Neural progenitor cell (in vitro differentiated cells): Measurements from ENCODE around the gene IL1RAPL1.

Experiments
- CTCF ChIP-seq: fragments of 200-600 bp; sonication (generic); IDR thresholded peaks from 2 replicates; pipeline ENCODE4 v1.5.1; 2017; ENCODE audit warnings: antibody characterized with exemption, mild to moderate bottlenecking
- EZH2 ChIP-seq: fragments of 200-600 bp; sonication (generic); IDR thresholded peaks from 2 replicates; pipeline ENCODE4 v1.6.1; 2017; ENCODE audit warnings: antibody characterized with exemption, mild to moderate bottlenecking, moderate library complexity
- EZH2phosphoT487 ChIP-seq: fragments of 200-600 bp; sonication (generic); IDR thresholded peaks from 2 replicates; pipeline ENCODE4 v1.6.1; 2017; ENCODE audit warnings: antibody characterized with exemption

DNA sequence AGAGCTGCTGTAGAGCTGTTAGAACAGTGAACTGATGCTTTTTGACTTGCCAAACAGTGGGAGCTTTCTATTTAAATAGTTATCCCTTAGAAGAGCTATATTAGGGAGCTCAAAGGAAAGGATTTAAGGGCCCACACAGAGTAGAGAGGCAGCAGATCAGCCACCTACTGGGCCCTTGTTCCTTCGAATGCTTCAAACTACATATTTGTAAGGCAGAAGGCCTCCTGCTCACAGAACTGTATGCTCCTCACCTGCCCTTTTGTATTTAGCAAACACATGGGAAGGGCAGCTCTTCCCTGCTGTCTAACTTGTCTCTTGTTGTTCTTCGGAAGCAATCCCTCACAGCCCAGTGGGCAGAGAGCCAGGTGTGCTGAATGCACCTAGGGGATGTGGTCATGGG is 38.0 kb downstream of the IL1RAPL1 start:
- TF ChIP-seq CTCF (no peak), EZH2 (no peak), EZH2phosphoT487 (no peak)
